Measurements from ENCODE around the gene PRKAR2B.

PRKAR2B gene

GRCh38 chr7:107044347-107045194 is at the start of gene PRKAR2B:
Gene PRKAR2B, plus strand, starts transcription at chr7:107044705. Its CDS starts 203 bp downstream, at chr7:107044908.
- DNase-seq (ENCODE audit: low read depth), result peak; percentile 61

- DNase-seq (ENCODE audit: low read depth), result no peak
Measured at GRCh38 chr7:106994833-106995232, 49.7 kb upstream of the PRKAR2B start.

- DNase-seq (ENCODE audit: low read depth), result no peak
Measured at GRCh38 chr7:106997487-106998271, 46.8 kb upstream of the PRKAR2B start.

DNA sequence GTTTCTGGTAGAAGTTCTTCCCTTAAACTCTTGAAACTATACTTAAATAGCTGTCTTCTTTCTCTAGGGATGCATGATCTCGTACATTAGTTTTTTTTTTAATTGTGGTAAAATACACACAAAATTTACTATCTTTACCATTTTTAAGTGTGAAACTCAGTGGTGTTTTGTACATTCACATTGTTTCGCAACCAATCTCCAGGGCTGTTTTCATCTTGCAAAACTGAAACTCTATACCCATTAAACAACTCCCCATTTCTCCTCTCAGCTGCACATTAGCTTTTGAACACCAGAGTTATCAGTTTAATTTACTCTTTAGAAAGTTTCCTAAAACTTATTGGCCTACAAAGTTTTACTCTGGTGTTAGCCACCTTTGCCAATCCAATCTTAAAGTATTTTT is 45.5 kb upstream of the PRKAR2B start:
- no peak for DNase-seq (ENCODE audit: low read depth)

- DNase-seq (ENCODE audit: low read depth), result no peak
Measured at GRCh38 chr7:107001490-107001889, 43.0 kb upstream of the PRKAR2B start.

GRCh38 chr7:107002126-107002525 is 42.4 kb upstream of the PRKAR2B start:
- no peak for DNase-seq (ENCODE audit: low read depth)

GRCh38 chr7:107002529-107002998 is 41.9 kb upstream of the PRKAR2B start:
- DNase-seq (ENCODE audit: low read depth), result no peak

DNA sequence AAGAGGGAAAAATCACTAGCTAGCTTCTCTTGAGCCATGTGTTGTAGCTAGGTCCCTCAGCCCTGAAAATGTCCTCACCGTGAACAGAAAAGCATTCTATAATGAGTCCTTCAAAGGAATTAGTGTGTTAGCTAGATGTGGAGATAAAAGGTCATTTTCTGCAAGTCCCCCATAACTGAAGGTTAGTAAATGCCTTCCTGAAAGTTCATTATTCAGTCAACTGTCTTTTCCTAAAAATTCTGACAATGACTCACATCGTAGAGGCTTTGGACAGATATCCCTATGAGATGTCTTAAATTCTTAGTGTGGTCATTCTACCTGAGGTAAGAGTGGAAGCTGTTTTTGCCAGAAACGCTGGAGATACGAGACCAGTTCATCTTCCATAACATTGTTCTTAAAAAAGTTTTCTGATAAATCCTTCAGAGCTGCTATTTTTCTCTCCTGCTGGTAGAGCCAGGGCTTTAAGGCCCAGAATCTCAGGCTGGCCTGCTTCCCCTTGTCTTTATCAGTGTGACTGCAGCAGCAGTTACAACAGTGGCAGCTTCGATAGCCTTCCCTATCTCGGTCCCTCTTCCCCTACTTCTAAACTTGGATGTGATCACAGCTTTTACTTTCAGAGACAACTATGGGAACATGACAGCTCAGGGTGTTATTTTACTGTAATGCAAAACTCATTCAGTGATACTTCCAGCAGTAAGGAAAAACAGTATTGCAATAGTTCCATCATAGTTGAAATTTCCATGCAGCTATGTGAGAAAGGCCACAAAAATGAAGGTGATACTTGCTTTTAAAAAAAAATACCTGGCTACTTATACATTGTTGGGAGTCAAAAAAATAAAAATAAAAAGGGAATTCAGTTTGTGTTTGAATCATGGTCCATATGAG is 37.3 kb upstream of the PRKAR2B start:
- DNase-seq (ENCODE audit: low read depth), result no peak

GRCh38 chr7:107007892-107008287 is 36.6 kb upstream of the PRKAR2B start:
- no peak for DNase-seq (ENCODE audit: low read depth)

GRCh38 chr7:107009846-107010203 is 34.7 kb upstream of the PRKAR2B start:
- DNase-seq (ENCODE audit: low read depth), result no peak

GRCh38 chr7:107012691-107013090 is 31.8 kb upstream of the PRKAR2B start:
- DNase-seq (ENCODE audit: low read depth), result no peak

GRCh38 chr7:107014387-107015023 is 30.0 kb upstream of the PRKAR2B start:
- DNase-seq (ENCODE audit: low read depth), result no peak

GRCh38 chr7:107016312-107016711 is 28.2 kb upstream of the PRKAR2B start:
- no peak for DNase-seq (ENCODE audit: low read depth)

DNA sequence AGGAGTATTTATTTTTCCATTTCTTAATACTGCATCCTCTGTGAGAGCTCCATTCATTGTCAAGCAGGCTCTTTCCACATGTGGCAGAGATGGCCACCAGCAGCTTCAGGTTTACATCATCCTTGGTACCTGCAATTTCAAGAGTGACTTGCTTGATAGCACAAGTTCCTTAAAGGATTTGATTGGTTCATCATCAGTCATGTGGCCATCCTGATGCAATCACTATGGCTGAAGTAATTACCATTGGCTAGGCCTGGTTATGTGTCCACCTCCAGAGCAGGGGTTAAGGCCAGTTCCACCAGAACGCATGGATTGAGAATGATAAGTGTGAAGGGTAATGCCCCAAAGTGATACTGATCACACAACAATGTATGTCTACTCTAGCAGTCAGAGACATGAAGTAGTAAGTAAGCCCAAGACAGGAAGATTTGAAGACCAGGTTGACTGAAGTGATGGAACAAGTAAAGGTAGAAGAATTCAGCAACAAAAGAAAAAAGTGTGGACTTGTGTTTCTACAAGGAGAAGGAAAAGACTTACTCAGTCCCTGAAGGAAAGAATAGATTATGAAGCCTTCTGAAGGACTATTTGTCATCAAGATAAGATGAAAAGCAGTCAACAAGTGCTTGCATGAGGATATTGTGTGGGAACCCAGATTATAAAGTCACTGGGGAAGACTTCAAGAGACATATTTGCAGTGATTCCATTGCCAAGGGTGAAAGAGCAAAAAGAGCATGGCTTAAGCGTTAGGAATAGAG is 26.4 kb upstream of the PRKAR2B start:
- no peak for DNase-seq (ENCODE audit: low read depth)

- no peak for DNase-seq (ENCODE audit: low read depth)
Measured at GRCh38 chr7:107020400-107020799, 24.1 kb upstream of the PRKAR2B start.

DNA sequence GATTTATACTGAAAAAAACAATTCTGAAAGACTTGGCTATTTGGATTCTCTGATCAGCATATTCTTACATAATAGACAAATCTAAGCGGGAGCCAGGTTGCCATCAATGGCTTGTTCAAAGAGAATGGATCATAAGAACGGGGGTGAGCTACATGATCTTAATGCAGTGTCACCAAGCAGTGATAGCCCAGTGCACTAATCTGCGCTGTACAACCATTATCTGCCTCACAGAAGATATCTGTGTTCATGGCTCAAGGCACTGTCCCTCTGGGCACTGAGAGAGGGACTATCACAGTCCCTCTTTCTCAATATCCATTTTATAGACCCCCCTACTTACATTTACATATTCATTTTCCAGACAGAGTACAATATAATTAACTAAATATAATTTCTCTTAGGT is 22.9 kb upstream of the PRKAR2B start:
- DNase-seq (ENCODE audit: low read depth), result no peak

DNA sequence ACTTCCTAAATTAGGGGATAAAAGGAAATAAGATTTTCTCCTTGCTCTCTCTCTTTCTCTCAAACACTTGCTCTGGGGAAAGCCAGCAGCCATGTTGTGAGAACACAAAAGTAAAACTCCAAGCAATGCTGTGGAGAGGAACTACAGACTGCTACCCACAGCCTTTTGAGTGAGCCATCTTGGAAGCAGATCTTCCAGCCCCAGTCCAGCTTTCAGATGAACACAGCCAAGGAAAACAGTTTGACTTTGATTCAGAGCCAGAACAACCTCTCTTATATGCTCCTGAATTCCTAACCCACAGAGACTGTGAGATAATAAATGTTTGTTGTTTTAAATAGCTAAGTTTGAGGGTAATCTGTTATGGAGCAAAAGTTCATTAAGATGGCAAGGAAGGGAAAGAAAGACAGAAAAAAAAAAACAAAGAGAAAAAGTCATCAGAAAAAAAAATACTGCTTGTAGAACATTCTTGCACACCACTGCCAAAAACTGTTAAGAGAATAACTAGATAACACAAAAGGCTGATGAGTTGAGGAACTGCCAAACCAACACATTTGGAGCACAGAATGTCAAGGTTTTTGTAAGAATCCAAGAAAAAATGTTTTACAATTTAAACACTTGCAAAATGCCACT is 20.9 kb upstream of the PRKAR2B start:
- DNase-seq (ENCODE audit: low read depth), result no peak

DNA sequence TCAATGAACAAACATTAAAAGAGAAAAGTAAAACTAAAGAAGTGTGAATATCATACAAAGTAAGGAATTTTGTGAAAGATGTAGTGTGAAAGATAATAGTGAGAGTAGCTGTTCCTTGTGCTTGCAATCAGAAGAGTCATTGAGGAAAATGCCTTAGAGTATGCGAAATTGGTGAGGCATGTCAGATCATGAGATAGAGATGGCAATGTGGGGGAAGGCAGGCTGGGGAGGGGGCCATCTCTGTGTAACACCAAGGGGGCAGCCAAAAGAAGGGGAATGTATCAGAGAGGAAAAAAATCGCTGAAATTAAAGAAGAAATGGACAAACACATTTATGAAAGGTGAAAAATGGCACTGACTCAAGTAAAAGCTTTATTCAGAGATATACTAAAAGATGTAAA is 19.6 kb upstream of the PRKAR2B start:
- no peak for DNase-seq (ENCODE audit: low read depth)

GRCh38 chr7:107025449-107026103 is 18.9 kb upstream of the PRKAR2B start:
- no peak for DNase-seq (ENCODE audit: low read depth)

DNA sequence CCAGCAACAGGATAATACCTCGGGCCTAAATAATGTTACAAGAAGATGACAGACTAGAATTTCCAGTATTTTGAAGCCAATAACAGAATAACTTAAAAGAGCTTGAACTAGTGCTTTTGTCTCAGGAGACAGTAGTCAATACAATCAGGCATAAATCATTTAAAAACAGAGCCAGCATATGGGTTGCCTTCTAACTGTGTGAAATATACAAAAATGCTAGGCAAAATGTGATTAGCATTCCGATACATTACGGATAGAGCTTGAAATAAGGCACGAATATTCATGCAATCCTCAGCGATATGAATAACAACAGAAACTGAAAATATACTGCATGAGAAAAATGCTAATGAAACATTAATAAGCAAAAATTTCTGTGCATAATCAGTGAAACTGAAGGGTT is 18.3 kb upstream of the PRKAR2B start:
- no peak for DNase-seq (ENCODE audit: low read depth)

Measured in T-helper 22 cell (primary cell).